Measurements from ENCODE around the gene PTPRN2. TPM values are rescaled to one million over a fixed set of nuclear protein-coding genes. Genes with fewer than 3 reads are reported as not detected.
A peak's percentile ranks its signal among the peaks of the same experiment; 100 is the strongest.

The PTPRN2 gene
- total and polyA plus RNA-seq, 2 of the 8 experiments (the other 6 are each of a cell fraction or from before 2014, with no cell fraction given): 2.6 to 4.5 TPM

DNA sequence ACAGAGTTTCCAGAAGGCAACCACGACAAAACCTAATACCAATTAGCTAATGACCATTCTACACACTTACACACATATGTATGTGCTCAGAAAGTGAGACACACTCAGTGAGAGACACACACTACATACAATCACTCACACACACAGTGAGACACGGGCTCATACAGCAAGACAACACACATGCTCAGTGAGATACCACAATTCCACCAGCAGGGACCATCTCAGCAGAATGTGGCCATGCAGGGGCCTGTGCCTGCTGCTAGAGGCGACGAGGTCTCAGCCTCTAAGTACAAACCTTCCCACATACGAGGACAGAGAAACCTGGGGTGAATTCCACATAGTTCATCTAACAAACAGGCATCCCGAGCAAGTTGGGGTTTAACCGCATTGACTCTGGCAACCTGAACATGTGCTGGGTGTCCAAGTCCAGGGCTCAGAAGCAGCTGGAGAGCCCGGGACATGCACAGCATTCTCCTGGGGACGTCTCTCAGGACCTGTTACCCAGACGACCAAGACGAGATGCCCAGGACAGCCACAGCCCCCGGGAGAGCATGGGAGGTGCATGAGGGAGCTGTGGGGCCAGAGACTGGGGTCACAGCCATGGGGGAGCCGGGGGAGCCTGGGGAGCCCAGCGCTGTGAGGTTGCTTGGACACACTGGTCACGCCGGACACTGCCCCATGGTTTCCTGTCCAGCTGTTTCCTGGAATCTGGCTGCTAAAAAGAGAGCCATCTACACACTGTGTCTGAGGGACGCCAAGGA lies 523.6 kb downstream of the PTPRN2 start:
- POLR2A ChIA-PET (ENCODE audit: partially characterized antibody): no interaction called here
- Histone ChIP-seq H3K4me2 (ENCODE audit: insufficient read depth in 1 of 2, low read depth in 2 of 2, low read length in 2 of 2) (no peak overlapping the region), H3K14ac (ENCODE audit: insufficient read length) (no peak overlapping the region), H2BK12ac (ENCODE audit: low read depth, low read length) (no peak overlapping the region), H3K27me3 (replicated peaks in 1 of 4; ENCODE audit: control insufficient read depth in 3 of 4, extremely low read depth in 1 of 4, insufficient read depth in 3 of 4, low read length in 3 of 4) (no peaks in the 10 kb centered on the region), H3K79me1 (ENCODE audit: low read depth, low read length) (no peaks in the 10 kb centered on the region), H3K4me3 (ENCODE audit: extremely low read depth in 1 of 4, insufficient read depth in 2 of 4, low read depth in 3 of 4, low read length in 4 of 4) (no peak overlapping the region), H2BK20ac (ENCODE audit: low read length) (no peak overlapping the region), H3K36me3 (ENCODE audit: control insufficient read depth in 2 of 4, insufficient read depth in 4 of 4, low read length in 3 of 4) (no peaks in the 10 kb centered on the region), H3K27ac (ENCODE audit: low read depth, low read length) (no peak overlapping the region), H4K5ac (ENCODE audit: insufficient read length, low read depth, low read length) (no peak overlapping the region), H2AK5ac (ENCODE audit: low read depth, low read length) (no peak overlapping the region), H4K20me1 (replicated peaks in 1 of 2; ENCODE audit: control insufficient read depth in 1 of 2, insufficient read depth in 2 of 2, low read length in 2 of 2) (no peaks in the 10 kb centered on the region), H2BK15ac (ENCODE audit: low read length) (0 out of 2 replicates have a peak overlapping the region, but pooled peaks have one; percentile 46), H4K91ac (replicated peaks; ENCODE audit: insufficient read length, low read length) (no peak overlapping the region), H2BK5ac (ENCODE audit: low read depth, low read length) (no peak overlapping the region), H4K8ac (ENCODE audit: extremely low read depth, insufficient read depth, low read length) (no peak overlapping the region; the same call in 1 of the 2 replicates), H3K4me1 (replicated peaks in 1 of 4; ENCODE audit: control insufficient read depth in 3 of 4, insufficient read depth in 4 of 4, low read length in 3 of 4) (no peaks in the 10 kb centered on the region), H3K79me2 (ENCODE audit: control insufficient read depth in 1 of 2, insufficient read depth in 2 of 2, low read length in 2 of 2) (no peaks in the 10 kb centered on the region), H3K18ac (ENCODE audit: extremely low read depth, low read length) (no peak overlapping the region), H2AFZ (ENCODE audit: low read length) (no peak overlapping the region), H2BK120ac (replicated peaks; ENCODE audit: low read depth, low read length) (no peak overlapping the region), H3K9me3 (ENCODE audit: insufficient read depth in 2 of 2, low read depth in 1 of 2, low read length in 1 of 2) (peaks cover 29 to 64% of the 10 kb centered on the region in 2 experiments), H3K4ac (replicated peaks; ENCODE audit: insufficient read length, low read depth, low read length) (no peak overlapping the region), H3K23ac (ENCODE audit: insufficient read length) (no peak overlapping the region), H3K23me2 (ENCODE audit: low read depth, low read length) (no peaks in the 10 kb centered on the region), H3K9ac (replicated peaks in 1 of 4; ENCODE audit: extremely low read depth in 1 of 4, low read depth in 3 of 4, low read length in 3 of 4) (no peak overlapping the region), H3K56ac (replicated peaks; ENCODE audit: insufficient read length, low read depth, low read length) (no peak overlapping the region)
- whole genome bisulfite sequencing, 2 experiments (ENCODE audit: extremely low coverage in 1 of 2, insufficient coverage in 1 of 2, insufficient read length in 1 of 2, insufficient replicate concordance in 2 of 2, low coverage in 1 of 2, low lambda C conversion rate in 2 of 2, missing lambda C conversion rate in 1 of 2): 85% methylated on average over 15 of the region's 17 CpGs; no CpG with 5 or more reads in 1 of the 2 experiments
- FAIRE-seq (no peak), DNase-seq (ENCODE audit: low read depth in 1 of 2, low spot score in 2 of 2) (no peak)
- TF ChIP-seq RBBP5 (IDR thresholded peaks at IDR 0.05; ENCODE audit: borderline replicate concordance, low read depth, low read length): no peak
- TF ChIP-seq FOSL1 (IDR thresholded peaks at IDR 0.05; ENCODE audit: insufficient read depth, low read depth, low read length): no peak
- no peak for TF ChIP-seq TEAD4 (IDR thresholded peaks at IDR 0.05; ENCODE audit: low read depth, low read length)
- TF ChIP-seq POU5F1 (IDR thresholded peaks at IDR 0.05; ENCODE audit: low read depth, low read length): no peak
- TF ChIP-seq YY1 (IDR thresholded peaks at IDR 0.05; ENCODE audit: low read depth, low read length): no peak
- no peak for TF ChIP-seq CHD1 (IDR thresholded peaks at IDR 0.05; ENCODE audit: low read depth, low read length)
- TF ChIP-seq ATF2 (IDR thresholded peaks at IDR 0.05; ENCODE audit: low read length): no peak
- TF ChIP-seq JUND (IDR thresholded peaks at IDR 0.05; ENCODE audit: low read length): no peak
- no peak for TF ChIP-seq HDAC2 (IDR thresholded peaks at IDR 0.05; ENCODE audit: borderline replicate concordance in 1 of 2, low read depth in 2 of 2, low read length in 2 of 2)
- no peak for TF ChIP-seq GABPA (IDR thresholded peaks at IDR 0.05; ENCODE audit: borderline replicate concordance, insufficient read depth, low read length)
- TF ChIP-seq CBX5 (IDR thresholded peaks at IDR 0.05; ENCODE audit: low read depth, low read length): no peak
- CTCF ChIA-PET (ENCODE audit: partially characterized antibody): interaction anchor here (0.5 kb wide), 1 partner anchor 77 kb away, joined by 3 read pairs; no protein-coding TSS in a partner anchor

Data from H1 (cell line).